Vagina (tissue), 2 donors: ENCODE results near the gene LMNTD1. TPM values are rescaled to one million over a fixed set of nuclear protein-coding genes. Genes with fewer than 3 reads are reported as not detected.
A peak's percentile ranks its signal among the peaks of the same experiment; 100 is the strongest.

Experiments used
- DNase-seq, 2 donors: peaks; one replicate each; pipeline ENCODE4 v3.0.0-alpha.2; 2017; ENCODE audit errors: extremely low spot score in 2 of 2
- H3K27ac ChIP-seq: fragments of 200-600 bp; sonication (generic); one replicate; pipeline ENCODE4 v1.5.1; 2019
- H3K27me3 ChIP-seq: fragments of 200-600 bp; sonication (generic); one replicate; pipeline ENCODE4 v1.5.1; 2019
- H3K36me3 ChIP-seq, 2 donors: fragments of 200-600 bp; sonication (generic); one replicate each; pipeline ENCODE4 v1.5.1; 2017 to 2019
- H3K4me1 ChIP-seq: fragments of 200-600 bp; sonication (generic); one replicate; pipeline ENCODE4 v1.5.1; 2019
- H3K4me3 ChIP-seq, 2 donors: fragments of 200-600 bp; sonication (generic); 1 replicate in 1 of 2; 2 replicates in 1 of 2; pipeline ENCODE4 v1.5.1; 2016 to 2019
- H3K9me3 ChIP-seq: fragments of 200-600 bp; sonication (generic); one replicate; pipeline ENCODE4 v1.5.1; 2019
- POLR2A ChIP-seq, 2 donors: fragments of 450-650 bp; IDR thresholded peaks; one replicate each; pipeline ENCODE4 v1.6.1; 2017; ENCODE audit warnings: antibody characterized with exemption in 2 of 2, mild to moderate bottlenecking in 2 of 2, moderate library complexity in 2 of 2
- POLR2AphosphoS5 ChIP-seq, 2 donors: sonication (generic); formaldehyde crosslinking; IDR thresholded peaks; one replicate each; pipeline ENCODE4 v1.9.0; 2017; ENCODE audit warnings: antibody characterized with exemption in 2 of 2, mild to moderate bottlenecking in 2 of 2, low read depth in 1 of 2; ENCODE audit not compliant: insufficient read depth in 1 of 2
- intact Hi-C: fragments of 100-400 bp; cut with DNase I; formaldehyde crosslinking; loops from one replicate; pipeline ENCODE4 v1.15.1; 2023
- total RNA-seq: library from RNA; depleted of rRNA; stranded (reverse); fragments of >200 nt; gene quantifications from one replicate; pipeline ENCODE4 v1.2.3, GENCODE V29; 2016
- TF ChIP-seq, protein P1 (sequence below), 3 experiments: fragments of 450-650 bp in 2 of 3; fragments of 200-600 bp in 1 of 3; sonication (generic) in 1 of 3; IDR thresholded peaks; one replicate each; pipeline ENCODE4 v1.5.1; 2017 to 2019; ENCODE audit warnings: antibody characterized with exemption in 3 of 3, mild to moderate bottlenecking in 2 of 3, moderate library complexity in 2 of 3

LMNTD1 gene
- total RNA-seq, 1 donor from 2014 or later: not detected

DNA sequence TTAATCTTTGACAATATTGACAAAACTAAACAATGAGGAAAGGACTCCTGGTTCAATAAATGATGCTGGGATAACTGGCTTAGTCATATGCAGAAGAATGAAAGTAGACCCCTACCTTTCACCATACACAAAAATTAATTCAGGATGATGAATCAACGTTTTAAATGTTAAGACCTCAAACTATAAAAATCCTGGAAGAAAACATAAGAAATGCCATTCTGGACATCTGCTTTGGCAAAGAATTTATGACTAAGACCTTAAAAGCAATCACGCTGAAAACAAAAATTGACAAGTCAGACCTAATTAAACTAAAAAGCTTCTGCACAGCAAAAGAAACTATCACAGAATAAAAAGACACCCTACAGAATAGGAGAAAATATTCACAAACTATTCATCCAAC lies 97.4 kb downstream of the LMNTD1 start:
- Histone ChIP-seq H3K9me3 (no peaks in the 10 kb centered on the region), H3K4me1 (no peaks in the 10 kb centered on the region), H3K4me3 (no peak overlapping the region), H3K27me3 (no peaks in the 10 kb centered on the region), H3K36me3 (no peaks in the 10 kb centered on the region), H3K27ac (no peak overlapping the region)
- intact Hi-C loops: no loop called here
- DNase-seq: no peak
- TF ChIP-seq POLR2AphosphoS5 (IDR thresholded peaks at IDR 0.05; ENCODE audit: insufficient read depth in 1 of 2, low read depth in 1 of 2): no peak

DNA sequence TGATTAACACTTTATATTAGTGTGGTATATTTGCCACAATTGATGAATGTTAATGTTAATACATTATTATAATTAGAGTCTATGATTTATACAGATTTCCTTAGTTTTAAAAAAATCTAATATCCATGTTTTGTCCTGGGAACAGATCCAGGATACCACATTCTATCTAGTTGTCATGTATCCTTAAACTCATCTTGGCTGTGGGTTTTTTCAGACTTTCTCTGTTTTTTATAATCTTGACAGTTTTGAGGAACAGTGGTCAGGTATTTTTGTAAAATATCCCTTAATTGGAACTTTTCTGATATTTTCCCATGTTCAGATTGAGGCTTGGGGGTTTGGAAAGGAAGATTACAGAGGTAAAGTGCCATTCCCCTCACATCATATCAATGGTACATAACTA lies 104.1 kb downstream of the LMNTD1 start:
- DNase-seq: no peak
- H3K27ac ChIP-seq: no peak overlapping the region
- H3K27me3 ChIP-seq: no peaks in the 10 kb centered on the region
- no peak for TF ChIP-seq POLR2A (IDR thresholded peaks at IDR 0.05)
- TF ChIP-seq POLR2AphosphoS5 (IDR thresholded peaks at IDR 0.05; ENCODE audit: insufficient read depth in 1 of 2, low read depth in 1 of 2): no peak
- TF ChIP-seq, protein P1, sequence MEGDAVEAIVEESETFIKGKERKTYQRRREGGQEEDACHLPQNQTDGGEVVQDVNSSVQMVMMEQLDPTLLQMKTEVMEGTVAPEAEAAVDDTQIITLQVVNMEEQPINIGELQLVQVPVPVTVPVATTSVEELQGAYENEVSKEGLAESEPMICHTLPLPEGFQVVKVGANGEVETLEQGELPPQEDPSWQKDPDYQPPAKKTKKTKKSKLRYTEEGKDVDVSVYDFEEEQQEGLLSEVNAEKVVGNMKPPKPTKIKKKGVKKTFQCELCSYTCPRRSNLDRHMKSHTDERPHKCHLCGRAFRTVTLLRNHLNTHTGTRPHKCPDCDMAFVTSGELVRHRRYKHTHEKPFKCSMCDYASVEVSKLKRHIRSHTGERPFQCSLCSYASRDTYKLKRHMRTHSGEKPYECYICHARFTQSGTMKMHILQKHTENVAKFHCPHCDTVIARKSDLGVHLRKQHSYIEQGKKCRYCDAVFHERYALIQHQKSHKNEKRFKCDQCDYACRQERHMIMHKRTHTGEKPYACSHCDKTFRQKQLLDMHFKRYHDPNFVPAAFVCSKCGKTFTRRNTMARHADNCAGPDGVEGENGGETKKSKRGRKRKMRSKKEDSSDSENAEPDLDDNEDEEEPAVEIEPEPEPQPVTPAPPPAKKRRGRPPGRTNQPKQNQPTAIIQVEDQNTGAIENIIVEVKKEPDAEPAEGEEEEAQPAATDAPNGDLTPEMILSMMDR (IDR thresholded peaks at IDR 0.05): no peak
- H3K4me1 ChIP-seq: no peaks in the 10 kb centered on the region
- no peak overlapping the region for H3K4me3 ChIP-seq
- no peaks in the 10 kb centered on the region for H3K36me3 ChIP-seq
- no peaks in the 10 kb centered on the region for H3K9me3 ChIP-seq
- intact Hi-C loops: no loop called here

DNA sequence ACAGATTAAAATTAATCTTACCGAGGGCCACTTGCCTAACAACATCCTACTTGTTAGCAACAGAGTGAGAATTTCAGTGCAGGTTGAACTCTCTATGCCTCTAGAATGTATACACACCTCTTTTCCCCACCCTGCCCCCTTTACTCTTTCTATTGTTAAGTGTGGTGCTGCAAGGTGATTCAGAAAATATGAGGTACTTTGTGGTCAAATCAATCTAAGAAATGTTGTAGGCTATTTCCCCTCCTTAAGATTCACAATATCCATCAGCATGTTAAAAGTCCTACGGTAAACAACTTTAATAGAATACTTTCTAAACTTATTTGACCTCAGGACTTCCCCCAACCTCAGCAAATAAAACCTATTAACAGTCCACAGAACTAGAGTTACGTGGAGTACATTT lies 106.0 kb downstream of the LMNTD1 start:
- intact Hi-C loops: no loop called here
- H3K4me3 ChIP-seq: no peak overlapping the region
- no peak for DNase-seq
- no peaks in the 10 kb centered on the region for H3K9me3 ChIP-seq
- no peaks in the 10 kb centered on the region for H3K36me3 ChIP-seq
- no peaks in the 10 kb centered on the region for H3K4me1 ChIP-seq
- no peaks in the 10 kb centered on the region for H3K27me3 ChIP-seq
- H3K27ac ChIP-seq: no peak overlapping the region
- TF ChIP-seq POLR2A (IDR thresholded peaks at IDR 0.05) (no peak), POLR2AphosphoS5 (IDR thresholded peaks at IDR 0.05; ENCODE audit: insufficient read depth in 1 of 2, low read depth in 1 of 2) (no peak)
- TF ChIP-seq, protein P1 (IDR thresholded peaks at IDR 0.05): no peak

DNA sequence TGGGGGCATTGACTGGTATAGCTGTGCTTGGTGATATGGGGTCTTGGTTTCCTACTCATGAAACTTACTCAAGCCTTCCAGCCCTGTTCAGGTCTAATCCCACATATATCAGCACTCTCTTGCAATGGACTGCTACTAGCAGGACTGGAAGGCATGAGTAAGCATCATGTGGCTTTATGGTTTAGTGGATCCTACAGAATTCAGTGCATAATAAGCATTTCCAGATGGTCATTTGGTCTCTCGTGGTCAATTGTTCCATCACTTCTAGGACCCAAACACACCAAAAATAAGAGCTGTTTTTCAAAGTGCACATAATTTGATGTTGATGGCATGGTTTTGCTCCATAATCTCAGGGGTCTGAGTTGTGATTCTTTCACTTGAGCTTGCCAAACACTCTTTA lies 114.4 kb downstream of the LMNTD1 start:
- Histone ChIP-seq H3K27ac (no peak overlapping the region), H3K36me3 (no peaks in the 10 kb centered on the region), H3K27me3 (no peaks in the 10 kb centered on the region), H3K4me3 (no peak overlapping the region), H3K4me1 (peaks cover 9% of the 10 kb centered on the region), H3K9me3 (no peaks in the 10 kb centered on the region)
- TF ChIP-seq POLR2A (IDR thresholded peaks at IDR 0.05): no peak
- TF ChIP-seq POLR2AphosphoS5 (IDR thresholded peaks at IDR 0.05; ENCODE audit: insufficient read depth in 1 of 2, low read depth in 1 of 2): no peak
- TF ChIP-seq, protein P1 (IDR thresholded peaks at IDR 0.05): no peak
- no peak for DNase-seq
- intact Hi-C loops: no loop called here

DNA sequence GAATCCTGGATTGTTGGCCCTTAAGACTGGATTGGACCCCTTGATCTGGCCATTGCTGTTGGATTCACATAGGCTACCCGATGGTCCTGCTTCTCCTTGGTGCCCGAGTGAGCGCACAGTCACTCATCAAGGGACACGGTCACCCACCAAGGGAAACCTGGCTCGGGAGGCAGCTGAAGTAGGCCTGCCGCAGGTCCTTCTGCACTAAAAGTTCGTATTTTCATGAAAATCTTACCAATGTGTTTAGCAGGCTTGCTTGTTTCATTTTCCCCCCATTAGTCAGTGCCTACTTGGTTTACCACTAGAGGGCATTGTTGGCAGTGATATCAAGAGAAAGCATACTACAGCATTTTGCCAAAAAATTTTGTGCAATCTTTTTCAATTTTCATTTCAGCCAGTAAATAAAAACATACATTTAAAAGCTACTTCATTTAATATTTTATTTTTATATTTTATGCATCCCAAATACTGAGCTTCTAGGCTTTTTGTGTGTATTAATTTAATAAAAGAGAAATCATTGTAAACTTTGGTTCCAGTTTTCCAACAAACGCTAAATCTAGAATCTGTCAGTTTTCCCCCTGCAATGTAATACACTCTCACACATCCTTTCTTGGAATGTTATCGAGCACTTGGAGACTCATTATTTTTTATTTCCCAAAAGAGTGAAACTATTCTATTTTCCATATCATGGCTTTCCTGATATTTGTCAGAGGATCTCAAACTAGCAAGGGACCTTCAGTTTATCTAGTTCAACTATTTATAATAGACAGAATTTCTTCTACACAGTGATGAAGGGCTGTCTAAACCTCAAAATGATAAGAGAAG lies 116.7 kb downstream of the LMNTD1 start:
- Histone ChIP-seq H3K4me1 (peaks cover 15% of the 10 kb centered on the region), H3K27me3 (no peaks in the 10 kb centered on the region), H3K27ac (no peak overlapping the region), H3K9me3 (no peaks in the 10 kb centered on the region), H3K4me3 (no peak overlapping the region), H3K36me3 (no peaks in the 10 kb centered on the region)
- DNase-seq: no peak
- intact Hi-C loops: no loop called here
- no peak for TF ChIP-seq POLR2A (IDR thresholded peaks at IDR 0.05)
- TF ChIP-seq, protein P1 (IDR thresholded peaks at IDR 0.05): peak; percentile 66 to 73 (median 71)
